Astrocyte of the cerebellum (primary cell): ENCODE results near the gene CR2.
"Not testable (repeated sequence)": the region's sequence is repeated elsewhere in the genome, so short reads cannot be mapped to it uniquely, and the experiment has no call there.

ENCODE experiments used
- DNase-seq: peaks from one replicate; pipeline ENCODE4 v3.0.0-alpha.2; 2011; ENCODE audit warnings: low read depth
- H3K4me3 ChIP-seq: 2 replicates; pipeline ENCODE4 v1.5.1; 2011; ENCODE audit warnings: mild to moderate bottlenecking, low read depth, low read length, moderate library complexity
- in situ Hi-C: cut with HindIII; loops from 2 replicates; pipeline ENCODE4 v1.10.0; 2017; ENCODE audit warnings: low sequenced_read_pairs
- TF ChIP-seq, protein P1 (sequence below): IDR thresholded peaks from 2 replicates; pipeline ENCODE4 v1.5.1; 2012; ENCODE audit warnings: low read length, low read depth, moderate library complexity, mild to moderate bottlenecking; ENCODE audit errors: missing control alignments

The CR2 gene

DNA sequence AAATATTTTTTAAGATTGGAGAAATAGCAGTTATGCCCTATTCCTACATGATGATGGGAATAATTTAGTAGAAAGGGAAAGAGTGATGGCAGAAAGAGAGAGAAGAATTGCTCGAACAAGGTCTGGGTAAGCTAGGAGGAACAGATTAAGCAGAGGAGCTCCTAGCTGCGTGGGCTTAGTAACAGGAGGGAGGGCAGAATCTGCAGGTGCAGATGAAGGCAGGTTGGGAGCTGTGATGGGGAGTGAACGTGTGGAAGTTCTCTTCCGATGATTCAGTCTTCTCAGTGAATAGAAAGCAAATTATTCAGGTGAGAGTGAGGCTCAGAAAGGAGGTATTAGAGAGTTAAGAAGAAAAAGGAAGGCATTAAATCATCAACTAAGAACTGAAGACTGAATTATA is 33.5 kb downstream of the CR2 start:
- TF ChIP-seq, protein P1, sequence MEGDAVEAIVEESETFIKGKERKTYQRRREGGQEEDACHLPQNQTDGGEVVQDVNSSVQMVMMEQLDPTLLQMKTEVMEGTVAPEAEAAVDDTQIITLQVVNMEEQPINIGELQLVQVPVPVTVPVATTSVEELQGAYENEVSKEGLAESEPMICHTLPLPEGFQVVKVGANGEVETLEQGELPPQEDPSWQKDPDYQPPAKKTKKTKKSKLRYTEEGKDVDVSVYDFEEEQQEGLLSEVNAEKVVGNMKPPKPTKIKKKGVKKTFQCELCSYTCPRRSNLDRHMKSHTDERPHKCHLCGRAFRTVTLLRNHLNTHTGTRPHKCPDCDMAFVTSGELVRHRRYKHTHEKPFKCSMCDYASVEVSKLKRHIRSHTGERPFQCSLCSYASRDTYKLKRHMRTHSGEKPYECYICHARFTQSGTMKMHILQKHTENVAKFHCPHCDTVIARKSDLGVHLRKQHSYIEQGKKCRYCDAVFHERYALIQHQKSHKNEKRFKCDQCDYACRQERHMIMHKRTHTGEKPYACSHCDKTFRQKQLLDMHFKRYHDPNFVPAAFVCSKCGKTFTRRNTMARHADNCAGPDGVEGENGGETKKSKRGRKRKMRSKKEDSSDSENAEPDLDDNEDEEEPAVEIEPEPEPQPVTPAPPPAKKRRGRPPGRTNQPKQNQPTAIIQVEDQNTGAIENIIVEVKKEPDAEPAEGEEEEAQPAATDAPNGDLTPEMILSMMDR: no peak
- no peak overlapping the region for H3K4me3 ChIP-seq
- no peak for DNase-seq
- in situ Hi-C loops: no loop called here

DNA sequence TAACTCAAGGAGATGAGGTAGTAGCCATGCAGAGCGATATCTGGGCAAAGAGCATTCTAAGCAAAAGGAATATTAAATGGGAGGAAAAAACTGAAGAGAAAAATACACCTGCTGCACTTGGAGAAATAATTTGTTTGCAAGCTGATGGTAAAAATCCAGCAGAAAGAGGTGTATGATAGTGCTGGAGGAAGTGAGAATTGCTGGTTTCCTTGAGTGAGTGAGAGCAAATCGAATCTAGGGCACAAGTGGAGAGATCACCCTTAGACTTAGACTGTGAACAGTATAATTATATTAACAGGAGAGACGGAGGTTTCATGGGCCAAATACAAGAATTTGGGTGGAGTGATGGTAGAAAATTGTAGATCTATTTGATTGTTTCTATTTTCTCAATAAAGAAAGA is 39.1 kb downstream of the CR2 start:
- in situ Hi-C loops: no loop called here
- no peak for DNase-seq
- no peak overlapping the region for H3K4me3 ChIP-seq
- TF ChIP-seq, protein P1: no peak

- H3K4me3 ChIP-seq: no peak overlapping the region
- in situ Hi-C loops: no loop called here
- no peak for DNase-seq
- TF ChIP-seq, protein P1: no peak
Observed at GRCh38 chr1:207494171-207494570, 40.0 kb downstream of the CR2 start.

DNA sequence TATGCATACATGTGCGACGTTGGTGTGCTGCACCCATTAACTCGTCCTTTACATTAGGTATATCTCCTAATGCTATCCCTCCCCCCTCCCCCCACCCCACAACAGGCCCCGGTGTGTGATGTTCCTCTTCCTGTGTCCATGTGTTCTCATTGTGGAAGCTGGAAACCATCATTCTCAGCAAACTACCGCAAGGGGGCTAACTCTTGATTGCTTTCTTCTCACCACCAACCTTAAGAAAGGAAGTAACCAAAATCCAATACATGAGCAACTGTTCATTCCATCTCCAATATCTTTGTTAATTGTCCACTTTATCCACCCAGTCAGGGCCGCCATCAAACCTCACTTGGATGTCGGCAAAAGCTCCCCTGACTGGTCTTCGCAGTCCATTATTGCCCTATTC is 41.2 kb downstream of the CR2 start:
- DNase-seq, H3K4me3 ChIP-seq, in situ Hi-C loops: not testable (repeated sequence)

DNA sequence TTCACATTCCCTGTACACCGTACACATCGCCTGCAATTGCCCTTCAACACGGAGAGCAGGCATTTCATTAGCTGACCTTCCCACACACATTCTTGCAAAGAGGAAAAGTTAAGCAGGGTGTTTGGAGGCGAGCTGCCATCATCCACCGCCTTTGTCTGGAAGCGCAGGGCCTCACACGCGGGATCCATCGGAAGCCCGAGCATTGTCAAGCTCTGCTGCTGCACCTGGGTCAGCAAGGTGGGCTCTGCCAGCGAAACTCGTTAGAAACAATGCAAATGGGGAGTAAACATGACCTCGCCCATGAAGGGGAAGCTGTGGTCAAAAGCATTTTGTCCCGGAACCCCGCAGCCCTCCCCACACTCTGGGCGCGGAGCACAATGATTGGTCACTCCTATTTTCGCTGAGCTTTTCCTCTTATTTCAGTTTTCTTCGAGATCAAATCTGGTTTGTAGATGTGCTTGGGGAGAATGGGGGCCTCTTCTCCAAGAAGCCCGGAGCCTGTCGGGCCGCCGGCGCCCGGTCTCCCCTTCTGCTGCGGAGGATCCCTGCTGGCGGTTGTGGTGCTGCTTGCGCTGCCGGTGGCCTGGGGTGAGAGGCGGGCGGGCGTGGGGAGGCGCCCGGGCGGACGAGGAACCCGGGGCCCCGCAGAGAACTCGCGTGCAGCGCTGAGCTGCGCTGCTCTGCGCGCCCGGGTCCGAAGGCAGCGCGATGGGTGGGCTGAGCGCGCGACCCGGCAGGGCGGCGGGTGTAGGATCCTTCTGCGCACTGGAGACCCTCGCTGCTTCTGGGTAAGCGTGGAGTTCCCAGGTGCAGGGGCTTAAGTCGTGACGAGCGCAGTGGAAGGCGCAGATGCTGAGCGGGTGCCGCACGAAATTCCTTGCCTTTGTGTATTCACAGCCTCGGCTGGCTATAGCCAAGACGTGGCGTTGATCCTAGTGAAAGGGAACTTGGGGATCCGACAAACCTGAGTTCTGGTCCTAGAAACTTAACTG is 42.0 kb downstream of the CR2 start, which contains the start of gene CR1:
TSS of gene CR1 (plus strand) at position 357 of the 992 bp plus-strand sequence. CDS start at position 468, 111 bp downstream.
- TF ChIP-seq, protein P1: no peak
- in situ Hi-C loops: no loop called here
- no peak for DNase-seq
- peak within 1 kb of the TSS; percentile 30 for H3K4me3 ChIP-seq

DNA sequence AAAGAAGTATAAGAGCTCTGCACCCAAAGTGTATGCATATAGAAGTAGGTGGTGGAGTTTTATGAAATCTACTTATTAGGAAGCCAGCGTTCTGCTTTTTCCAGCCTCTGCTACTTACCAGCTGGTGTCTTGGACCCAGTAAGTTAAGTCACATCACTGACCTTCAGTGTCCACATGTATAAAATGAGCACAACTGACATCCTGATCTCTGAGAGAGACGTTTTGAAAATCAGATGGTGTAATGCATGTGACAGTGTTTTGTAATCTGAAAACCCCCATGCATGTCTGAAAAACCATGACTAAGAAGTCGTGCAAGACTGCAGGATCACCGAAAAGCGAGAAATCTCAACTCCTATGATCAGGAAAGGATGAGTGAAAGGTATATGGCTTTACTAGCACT is 43.8 kb downstream of the CR2 start:
- TF ChIP-seq, protein P1: no peak
- in situ Hi-C loops: no loop called here
- no peak for DNase-seq

DNA sequence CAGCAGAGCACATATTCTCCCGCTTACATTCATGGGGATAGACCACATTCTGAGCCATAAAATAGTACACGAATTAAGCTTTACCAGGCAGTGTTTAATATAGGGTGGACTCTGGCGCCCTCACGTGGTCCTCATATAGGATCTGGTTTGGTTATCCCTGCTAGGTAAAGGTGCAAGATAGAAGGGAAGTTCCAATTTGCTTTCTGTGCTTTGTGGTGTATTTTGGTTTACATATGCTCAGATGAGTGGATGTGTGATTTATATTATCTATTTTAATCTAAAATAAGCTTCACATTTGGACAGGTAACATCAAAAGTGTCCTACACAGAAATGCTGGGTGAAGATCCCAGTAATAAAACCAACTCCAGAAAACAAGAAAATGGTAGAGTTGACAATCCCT is 45.4 kb downstream of the CR2 start:
- peak; percentile 36 for DNase-seq
- TF ChIP-seq, protein P1: peak; percentile 77
- in situ Hi-C loops: no loop called here
- H3K4me3 ChIP-seq: no peak overlapping the region

More for the DNA sequence above, 43.8 kb downstream of the CR2 start:
- H3K4me3 ChIP-seq: no peak overlapping the region
